Stimulated activated CD8-positive, alpha-beta memory T cell treated with anti-CD3 and anti-CD28 coated beads, Interleukin-4, amount 100 ng/mL, for 4 hours (primary cell): ENCODE data around the gene CPNE2.

Experiments
- DNase-seq, 2 donors: peaks; one replicate each; pipeline ENCODE4 v3.0.0-alpha.2; 2020; ENCODE audit warnings: low read depth in 2 of 2, low spot score in 1 of 2

CPNE2 gene

DNA sequence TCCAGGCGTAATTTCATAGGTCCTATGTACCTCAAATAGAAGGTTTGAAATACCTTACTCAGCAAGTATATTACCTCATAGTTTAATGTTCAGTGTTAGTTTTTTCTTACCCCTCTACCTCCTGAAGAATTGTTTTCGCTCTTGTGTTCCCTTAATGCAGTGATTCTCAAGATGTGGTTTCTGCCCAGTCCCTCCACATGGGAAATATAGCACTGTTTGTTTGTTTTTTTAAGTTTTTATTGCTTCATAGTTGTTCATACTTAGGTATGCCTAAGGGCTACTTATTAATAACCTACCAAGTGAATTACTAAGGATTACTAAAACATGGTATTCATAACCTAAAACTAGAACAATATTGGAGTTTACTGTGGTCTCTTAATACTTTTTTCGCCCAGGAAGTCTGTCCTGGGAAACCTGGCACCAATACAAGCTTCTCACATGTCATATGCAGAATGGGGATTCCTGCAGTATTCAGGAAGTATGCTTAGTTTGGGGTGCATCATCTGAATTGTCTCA is 98.7 kb downstream of the CPNE2 start:
- DNase-seq, result no peak

DNA sequence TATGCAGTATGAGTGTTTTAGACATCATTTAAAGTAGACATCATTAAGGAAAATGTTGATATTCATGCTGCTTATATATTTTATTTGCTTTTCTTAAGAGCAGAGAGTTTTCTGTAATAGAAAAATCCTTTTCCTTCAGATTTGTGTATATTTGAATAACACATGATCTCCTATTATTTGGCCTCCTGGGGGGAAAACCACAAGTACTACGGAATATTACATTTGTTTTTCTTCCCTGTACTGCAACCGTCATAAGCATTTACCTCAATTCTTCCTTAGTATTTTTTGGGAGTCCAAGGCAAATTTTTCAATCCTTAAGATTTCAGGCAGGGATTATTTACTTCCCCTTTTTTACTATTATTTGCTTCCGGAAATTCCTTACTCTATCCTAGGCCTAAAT is 99.8 kb downstream of the CPNE2 start:
- no peak for DNase-seq

DNA sequence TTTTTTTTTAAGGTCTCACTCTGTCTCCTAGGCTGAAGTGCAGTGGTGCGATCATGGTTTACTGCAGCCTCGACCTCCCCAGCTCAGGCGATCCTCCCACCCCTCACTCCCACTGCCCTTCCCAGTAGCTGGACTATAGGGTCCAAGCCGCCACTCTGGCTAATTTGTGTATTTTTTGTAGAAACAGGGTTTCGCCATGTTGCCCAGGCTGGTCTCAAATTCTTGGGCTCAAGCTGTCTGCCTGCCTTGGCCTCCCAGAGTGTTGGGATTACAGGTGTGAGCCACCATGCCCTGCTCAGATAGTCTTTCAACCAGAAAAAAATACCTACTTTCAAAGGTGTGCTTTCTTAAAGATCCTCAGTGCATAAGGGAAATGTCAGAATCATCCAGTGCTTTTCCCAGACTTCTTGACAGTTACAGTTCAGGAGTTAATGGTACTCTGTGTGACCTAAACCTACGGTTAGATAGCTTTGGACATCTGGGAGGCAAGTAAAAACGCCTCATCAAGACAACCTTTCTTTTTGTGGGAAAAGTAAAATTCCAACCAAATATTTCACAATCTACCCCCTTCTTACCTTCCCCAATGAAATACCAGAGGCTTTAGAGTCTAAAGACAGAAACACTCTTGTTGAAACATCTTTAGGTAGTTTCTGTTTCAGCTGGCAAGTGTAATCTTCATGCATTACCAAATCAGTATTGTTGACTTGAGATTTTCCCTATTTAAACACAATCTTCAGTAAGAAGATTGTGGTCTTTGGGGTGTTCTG is 100.5 kb downstream of the CPNE2 start:
- DNase-seq, result no peak

DNA sequence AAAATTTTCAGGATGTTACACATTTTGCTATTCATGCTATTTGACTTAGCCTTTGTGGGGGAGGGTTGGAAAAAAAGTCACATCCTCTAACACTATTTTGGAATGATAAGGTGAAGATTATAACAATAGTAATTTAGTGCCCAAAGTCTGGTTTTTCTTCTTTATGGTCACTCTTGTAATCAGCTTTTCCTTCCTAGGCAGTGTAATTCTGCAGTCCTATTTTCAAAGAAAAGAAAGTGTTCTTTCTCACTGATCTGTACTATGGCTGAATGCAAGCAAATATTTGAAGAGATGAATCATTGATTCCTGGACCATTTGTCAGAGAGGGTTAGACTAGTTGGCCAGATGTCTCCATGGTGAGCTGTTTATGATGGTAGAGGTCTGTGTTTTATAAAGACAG is 102.1 kb downstream of the CPNE2 start:
- no peak for DNase-seq

DNA sequence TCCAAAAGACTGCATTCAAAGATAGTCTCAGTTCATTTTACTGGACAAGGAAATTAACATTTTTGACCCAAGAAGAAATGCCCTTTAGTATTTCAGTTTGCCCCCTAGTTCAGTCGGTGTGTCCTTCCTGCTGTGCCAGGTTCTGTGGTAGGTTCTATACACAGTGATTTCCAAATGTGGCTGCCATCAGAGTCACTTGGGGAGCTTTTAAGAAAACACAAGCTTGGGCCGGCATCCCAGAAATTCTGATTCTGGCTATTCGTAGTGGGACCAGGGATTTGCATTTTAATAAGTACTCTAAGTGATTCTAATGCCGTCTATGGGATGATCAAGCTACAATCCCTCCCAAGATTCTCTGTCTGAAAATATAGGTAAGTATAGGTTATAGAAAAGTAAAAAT is 103.9 kb downstream of the CPNE2 start:
- no peak for DNase-seq

DNA sequence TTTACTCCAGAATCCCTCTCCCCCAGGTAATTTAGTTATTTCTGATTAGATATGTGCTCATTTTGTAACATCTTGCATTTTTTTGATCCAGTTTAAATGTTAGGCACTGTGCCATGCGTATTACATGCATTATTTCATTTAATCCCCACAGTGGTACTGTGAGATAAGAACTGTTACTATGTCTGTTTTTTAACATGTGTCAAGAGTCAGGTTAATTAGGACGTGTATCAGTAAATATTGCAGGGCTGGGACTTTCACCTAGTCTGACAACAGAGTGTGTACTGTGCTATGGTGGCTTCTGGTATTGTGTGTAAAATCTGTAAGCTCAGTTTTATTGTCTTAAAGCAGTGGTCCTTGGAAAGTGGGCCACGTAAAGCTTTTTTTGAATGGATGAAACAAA is 104.4 kb downstream of the CPNE2 start:
- DNase-seq, result no peak
